H1 (cell line): ENCODE data around the gene SENP6. TPM values are rescaled to one million over a fixed set of nuclear protein-coding genes. Genes with fewer than 3 reads are reported as not detected.

Source experiments
- CTCF ChIA-PET: fragments of 300-600 bp; sonication (Branson Sonifier 250); formaldehyde crosslinking; loops from one replicate; lab custom pipeline; 2021; ENCODE audit not compliant: partially characterized antibody; lab: Charles Lee
- POLR2A ChIA-PET: fragments of 300-600 bp; sonication (Branson Sonifier 250); formaldehyde crosslinking; loops from one replicate; lab custom pipeline; 2021; ENCODE audit warnings: inconsistent platforms; ENCODE audit not compliant: partially characterized antibody; lab: Charles Lee
- DNase-seq, 2 experiments: peaks; one replicate each; pipeline versions ENCODE4 v3.0.0 to v3.0.0-alpha.2; 2010 to 2022; ENCODE audit warnings: low spot score in 2 of 2, low read depth in 1 of 2, mixed read lengths in 1 of 2
- FAIRE-seq: peaks from 2 replicates; lab custom pipeline; 2011; peaks lifted over from hg19 to GRCh38; lab: Jason Lieb, UNC
- H2AFZ ChIP-seq: 2 replicates; pipeline ENCODE4 v1.8.1; 2012; ENCODE audit warnings: low read length, inconsistent platforms
- H2AK5ac ChIP-seq: 2 replicates; pipeline ENCODE4 v1.6.1; 2013; ENCODE audit warnings: low read depth, low read length
- H2BK120ac ChIP-seq: replicated peaks from 2 replicates; pipeline ENCODE3; 2013; ENCODE audit warnings: low read depth, low read length, inconsistent platforms
- H2BK12ac ChIP-seq: 2 replicates; pipeline ENCODE4 v1.6.1; 2013; ENCODE audit warnings: low read depth, low read length
- H2BK15ac ChIP-seq: 2 replicates; pipeline ENCODE4 v1.6.1; 2013; ENCODE audit warnings: low read length
- H2BK20ac ChIP-seq: 2 replicates; pipeline ENCODE4 v1.6.1; 2013; ENCODE audit warnings: low read length
- H2BK5ac ChIP-seq: 2 replicates; pipeline ENCODE4 v1.6.1; 2013; ENCODE audit warnings: low read depth, low read length
- H3K14ac ChIP-seq: 2 replicates; pipeline ENCODE4 v1.6.1; 2013; ENCODE audit warnings: inconsistent platforms; ENCODE audit not compliant: insufficient read length
- H3K18ac ChIP-seq: 2 replicates; pipeline ENCODE4 v1.6.1; 2013; ENCODE audit warnings: low read length; ENCODE audit errors: extremely low read depth
- H3K23ac ChIP-seq: 2 replicates; pipeline ENCODE4 v1.6.1; 2013; ENCODE audit warnings: inconsistent platforms; ENCODE audit not compliant: insufficient read length
- H3K23me2 ChIP-seq: 2 replicates; pipeline ENCODE4 v1.6.1; 2013; ENCODE audit warnings: low read depth, low read length
- H3K27ac ChIP-seq: 2 replicates; pipeline ENCODE4 v1.6.1; 2011; ENCODE audit warnings: low read depth, low read length, inconsistent platforms
- H3K27me3 ChIP-seq, 4 experiments: replicated peaks in 1 of 4; 1 replicate in 1 of 4; 2 replicates in 3 of 4; pipeline versions ENCODE4 v1.6.1 to v1.8.1; 2011 to 2013; ENCODE audit warnings: low read length in 3 of 4, mild to moderate bottlenecking in 3 of 4, inconsistent platforms in 2 of 4, mixed read lengths in 2 of 4, moderate library complexity in 1 of 4; ENCODE audit not compliant: control insufficient read depth in 3 of 4, insufficient read depth in 3 of 4; ENCODE audit errors: extremely low read depth in 1 of 4
- H3K36me3 ChIP-seq, 4 experiments: 2 replicates each; pipeline versions ENCODE4 v1.6.1 to v1.8.1; 2011 to 2013; ENCODE audit warnings: mild to moderate bottlenecking in 4 of 4, low read length in 3 of 4, moderate library complexity in 2 of 4, control low read depth in 1 of 4, inconsistent platforms in 1 of 4; ENCODE audit not compliant: insufficient read depth in 4 of 4, control insufficient read depth in 2 of 4
- H3K4ac ChIP-seq: replicated peaks from 2 replicates; pipeline ENCODE3; 2013; ENCODE audit warnings: low read length, low read depth, mixed read lengths, inconsistent platforms; ENCODE audit not compliant: insufficient read length
- H3K4me1 ChIP-seq, 4 experiments: replicated peaks in 1 of 4; 1 replicate in 1 of 4; 2 replicates in 3 of 4; pipeline versions ENCODE4 v1.6.1 to v1.8.1; 2011 to 2013; ENCODE audit warnings: low read length in 3 of 4, inconsistent platforms in 2 of 4, mixed read lengths in 1 of 4; ENCODE audit not compliant: insufficient read depth in 4 of 4, control insufficient read depth in 3 of 4
- H3K4me2 ChIP-seq, 2 experiments: 2 replicates each; pipeline versions ENCODE4 v1.6.1 to v1.8.1; 2011 to 2013; ENCODE audit warnings: low read depth in 2 of 2, low read length in 2 of 2, control low read depth in 1 of 2, inconsistent platforms in 1 of 2, mild to moderate bottlenecking in 1 of 2; ENCODE audit not compliant: insufficient read depth in 1 of 2
- H3K4me3 ChIP-seq, 4 experiments: fragments of 200-600, 300-600 bp in 1 of 4; sonication (generic), shearing (Covaris generic), sonication (Bioruptor Twin) in 1 of 4; 2 replicates each; pipeline versions ENCODE4 v1.5.1 to v1.8.1; 2011 to 2016; ENCODE audit warnings: low read length in 4 of 4, low read depth in 3 of 4, control low read depth in 2 of 4, inconsistent platforms in 2 of 4, mild to moderate bottlenecking in 2 of 4, mixed read lengths in 1 of 4, moderate library complexity in 1 of 4; ENCODE audit not compliant: insufficient read depth in 2 of 4; ENCODE audit errors: extremely low read depth in 1 of 4
- H3K56ac ChIP-seq: replicated peaks from 2 replicates; pipeline ENCODE3; 2013; ENCODE audit warnings: low read depth, mild to moderate bottlenecking, mixed read lengths, low read length, inconsistent platforms; ENCODE audit not compliant: insufficient read length
- H3K79me1 ChIP-seq: 2 replicates; pipeline ENCODE4 v1.6.1; 2013; ENCODE audit warnings: low read depth, low read length, control low read depth
- H3K79me2 ChIP-seq, 2 experiments: 2 replicates each; pipeline versions ENCODE4 v1.6.1 to v1.8.1; 2012 to 2013; ENCODE audit warnings: low read length in 2 of 2, mild to moderate bottlenecking in 2 of 2, inconsistent platforms in 1 of 2; ENCODE audit not compliant: insufficient read depth in 2 of 2, control insufficient read depth in 1 of 2
- H3K9ac ChIP-seq, 4 experiments: replicated peaks in 1 of 4; 1 replicate in 1 of 4; 2 replicates in 3 of 4; pipeline versions ENCODE4 v1.6.1 to v1.8.1; 2011 to 2013; ENCODE audit warnings: low read depth in 3 of 4, low read length in 3 of 4, control low read depth in 2 of 4, mild to moderate bottlenecking in 2 of 4, moderate library complexity in 2 of 4, inconsistent platforms in 1 of 4; ENCODE audit errors: extremely low read depth in 1 of 4
- H3K9me3 ChIP-seq, 2 experiments: 2 replicates each; pipeline versions ENCODE4 v1.6.1 to v1.8.1; 2012 to 2013; ENCODE audit warnings: mild to moderate bottlenecking in 2 of 2, moderate library complexity in 2 of 2, control low read depth in 1 of 2, inconsistent platforms in 1 of 2, low read depth in 1 of 2, low read length in 1 of 2, mixed read lengths in 1 of 2; ENCODE audit not compliant: insufficient read depth in 2 of 2
- H4K20me1 ChIP-seq, 2 experiments: replicated peaks in 1 of 2; 2 replicates each; pipeline versions ENCODE3 to v1.8.1; 2011 to 2013; ENCODE audit warnings: inconsistent platforms in 2 of 2, low read length in 2 of 2, mild to moderate bottlenecking in 1 of 2; ENCODE audit not compliant: insufficient read depth in 2 of 2, control insufficient read depth in 1 of 2
- H4K5ac ChIP-seq: 2 replicates; pipeline ENCODE4 v1.6.1; 2013; ENCODE audit warnings: low read length, low read depth, mixed read lengths, inconsistent platforms; ENCODE audit not compliant: insufficient read length
- H4K8ac ChIP-seq: 2 replicates; pipeline ENCODE4 v1.8.0; 2013; ENCODE audit warnings: mild to moderate bottlenecking, moderate library complexity, low read length, inconsistent platforms; ENCODE audit not compliant: insufficient read depth; ENCODE audit errors: extremely low read depth
- H4K91ac ChIP-seq: replicated peaks from 2 replicates; pipeline ENCODE3; 2013; ENCODE audit warnings: low read length, mixed read lengths, inconsistent platforms; ENCODE audit not compliant: insufficient read length
- BACH1 ChIP-seq: IDR thresholded peaks from 2 replicates; pipeline ENCODE4 v1.6.1; 2012; ENCODE audit warnings: low read length, improper control_type of control experiment
- CREB1 ChIP-seq: IDR thresholded peaks from 2 replicates; pipeline ENCODE4 v1.6.1; 2012; ENCODE audit warnings: inconsistent platforms
- EGR1 ChIP-seq: IDR thresholded peaks from 2 replicates; pipeline ENCODE4 v1.6.1; 2011; ENCODE audit warnings: low read depth, low read length, borderline replicate concordance
- EP300 ChIP-seq, 2 experiments: IDR thresholded peaks; 1 replicate in 1 of 2; 2 replicates in 1 of 2; pipeline ENCODE4 v1.6.1; 2011 to 2012; ENCODE audit warnings: low read depth in 2 of 2, low read length in 2 of 2, mild to moderate bottlenecking in 2 of 2, borderline replicate concordance in 1 of 2, inconsistent platforms in 1 of 2, moderate library complexity in 1 of 2
- GTF2F1 ChIP-seq: IDR thresholded peaks from 2 replicates; pipeline ENCODE4 v1.6.1; 2012; ENCODE audit warnings: low read depth, low read length, improper control_type of control experiment, borderline replicate concordance
- HDAC2 ChIP-seq, 2 experiments: fragments of 300-600 bp in 1 of 2; sonication (generic) in 1 of 2; IDR thresholded peaks; 2 replicates each; pipeline ENCODE4 v1.6.1; 2011 to 2012; ENCODE audit warnings: low read depth in 2 of 2, low read length in 2 of 2, mild to moderate bottlenecking in 2 of 2, moderate library complexity in 2 of 2, borderline replicate concordance in 1 of 2, inconsistent platforms in 1 of 2
- RFX5 ChIP-seq: IDR thresholded peaks from 2 replicates; pipeline ENCODE4 v1.6.1; 2011; ENCODE audit warnings: low read depth, low read length, improper control_type of control experiment, borderline replicate concordance
- SRF ChIP-seq: IDR thresholded peaks from 2 replicates; pipeline ENCODE4 v1.6.1; 2011; ENCODE audit warnings: mild to moderate bottlenecking, low read depth, low read length, moderate library complexity
- TAF7 ChIP-seq: optimal IDR thresholded peaks from 2 replicates; pipeline ENCODE3; 2011; ENCODE audit warnings: low read depth, mild to moderate bottlenecking, inconsistent platforms, low read length, moderate library complexity, borderline replicate concordance
- WGBS, 2 experiments: shearing (Covaris generic) in 1 of 2; methylation state at CpG; one replicate each; pipeline versions ENCODE4 v1.1.6 to v1.1.7; 2013 to 2015; ENCODE audit warnings: low lambda C conversion rate in 2 of 2, mixed read lengths in 2 of 2, inconsistent platforms in 1 of 2, low coverage in 1 of 2, missing lambda C conversion rate in 1 of 2; ENCODE audit not compliant: insufficient replicate concordance in 2 of 2, insufficient coverage in 1 of 2, insufficient read length in 1 of 2; ENCODE audit errors: extremely low coverage in 1 of 2, missing lambda C conversion rate in 1 of 2; 5-methylcytosine and 5-hydroxymethylcytosine counted together
- polyA plus RNA-seq, 7 experiments: library from polyadenylated mRNA; depleted of rRNA in 3 of 7; stranded (reverse) in 5 of 7; unstranded in 2 of 7; fragments of >200 nt in 5 of 7; fragments of 200-250 nt in 2 of 7; gene quantifications; 1 replicate in 5 of 7; 2 replicates in 1 of 7; 4 replicates in 1 of 7; pipeline versions ENCODE4 v1.2.1 to v1.2.3, GENCODE V29; 2011 to 2013; ENCODE audit warnings: missing spikeins in 2 of 7, mixed read lengths in 2 of 7
- total RNA-seq: library from RNA; stranded (reverse); fragmentation: NEBNext Ultra II Directional; extraction: Animal tissue kit (Norgen Biotek cat#: 25700); gene quantifications from 2 replicates; pipeline ENCODE4 v1.2.1, GENCODE V29; 2021
- TF ChIP-seq, protein P1 (sequence below): IDR thresholded peaks from 2 replicates; pipeline ENCODE4 v1.6.1; 2011; ENCODE audit warnings: low read length, improper control_type of control experiment
- TF ChIP-seq, protein P2 (sequence below): IDR thresholded peaks from 2 replicates; pipeline ENCODE4 v1.6.1; 2012; ENCODE audit warnings: low read length, inconsistent platforms

The SENP6 gene
- total and polyA plus RNA-seq, 2 of the 8 experiments (the other 6 are each of a cell fraction or from before 2014, with no cell fraction given), result 13.8 to 103 TPM

DNA sequence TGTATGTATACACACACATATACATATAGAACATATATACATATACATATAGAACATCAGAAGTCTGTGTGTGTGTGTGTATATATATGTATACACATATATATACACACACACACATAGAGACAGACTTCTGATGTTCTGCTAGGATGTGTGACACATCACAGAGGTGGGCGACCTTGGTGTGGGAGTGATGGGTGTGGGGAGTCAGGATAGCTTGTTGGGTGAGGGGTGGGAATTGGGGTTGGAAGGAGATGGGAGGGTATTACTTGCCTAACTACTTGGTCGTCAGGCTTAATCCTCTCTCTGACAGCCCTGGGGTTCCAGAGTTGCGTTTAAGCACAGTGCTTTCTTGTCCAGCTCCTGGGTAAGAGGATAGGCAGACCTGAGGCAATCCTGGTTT, 155.6 kb downstream of the SENP6 start:
- no peak overlapping the region for H2BK15ac ChIP-seq
- H4K5ac ChIP-seq, result no peak overlapping the region
- no peak overlapping the region for H3K27ac ChIP-seq
- H3K79me1 ChIP-seq, result no peaks in the 10 kb centered on the region; the same call in 1 of the 2 replicates
- no peaks in the 10 kb centered on the region for H3K23me2 ChIP-seq
- no peak overlapping the region for H2BK120ac ChIP-seq
- POLR2A ChIA-PET, result interaction anchor here (1.1 kb wide), 1 partner anchor 8 kb away, joined by 4 read pairs; the partner anchor contains the start of gene MYO6
- no peak overlapping the region for H3K56ac ChIP-seq
- H3K36me3 ChIP-seq, result no peaks in the 10 kb centered on the region; a peak in 1 of 8 replicates
- H2AFZ ChIP-seq, result no peak overlapping the region
- H3K4me3 ChIP-seq, result no peak overlapping the region
- H3K27me3 ChIP-seq, result no peaks in the 10 kb centered on the region
- 0 out of 4 replicates have a peak, but pooled peaks cover 0 to 6% of the 10 kb centered on the region in 2 experiments for H3K79me2 ChIP-seq
- no peak overlapping the region for H4K91ac ChIP-seq
- WGBS, 2 experiments, result 90% methylated on average over 3 of the region's 3 CpGs; no CpG with 5 or more reads in 1 of the 2 experiments
- H3K18ac ChIP-seq, result no peak overlapping the region
- H3K4me2 ChIP-seq, result no peak overlapping the region
- H3K23ac ChIP-seq, result no peak overlapping the region
- H3K4me1 ChIP-seq, result no peaks in the 10 kb centered on the region
- no peak overlapping the region for H2BK12ac ChIP-seq
- CTCF ChIA-PET, result no interaction called here
- H3K9ac ChIP-seq, result no peak overlapping the region
- no peak for FAIRE-seq
- H3K9me3 ChIP-seq, result no peaks in the 10 kb centered on the region
- no peak overlapping the region for H2BK20ac ChIP-seq
- H3K14ac ChIP-seq, result no peak overlapping the region
- no peak overlapping the region for H2BK5ac ChIP-seq
- H4K8ac ChIP-seq, result no peak overlapping the region
- DNase-seq, result no peak
- H2AK5ac ChIP-seq, result no peak overlapping the region
- H4K20me1 ChIP-seq, result peaks cover 0 to 3% of the 10 kb centered on the region in 2 experiments
- no peak overlapping the region for H3K4ac ChIP-seq
- TF ChIP-seq CREB1 (no peak), HDAC2 (IDR thresholded peaks at IDR 0.05; ENCODE audit: borderline replicate concordance in 1 of 2, low read depth in 2 of 2, low read length in 2 of 2) (no peak), TAF7 (no peak), RFX5 (no peak), BACH1 (no peak), EGR1 (no peak), GTF2F1 (no peak), EP300 (IDR thresholded peaks at IDR 0.05; ENCODE audit: borderline replicate concordance in 1 of 2, low read depth in 2 of 2, low read length in 2 of 2) (no peak), SRF (no peak)
- TF ChIP-seq, protein P1, sequence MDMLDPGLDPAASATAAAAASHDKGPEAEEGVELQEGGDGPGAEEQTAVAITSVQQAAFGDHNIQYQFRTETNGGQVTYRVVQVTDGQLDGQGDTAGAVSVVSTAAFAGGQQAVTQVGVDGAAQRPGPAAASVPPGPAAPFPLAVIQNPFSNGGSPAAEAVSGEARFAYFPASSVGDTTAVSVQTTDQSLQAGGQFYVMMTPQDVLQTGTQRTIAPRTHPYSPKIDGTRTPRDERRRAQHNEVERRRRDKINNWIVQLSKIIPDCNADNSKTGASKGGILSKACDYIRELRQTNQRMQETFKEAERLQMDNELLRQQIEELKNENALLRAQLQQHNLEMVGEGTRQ, result no peak
- TF ChIP-seq, protein P2, sequence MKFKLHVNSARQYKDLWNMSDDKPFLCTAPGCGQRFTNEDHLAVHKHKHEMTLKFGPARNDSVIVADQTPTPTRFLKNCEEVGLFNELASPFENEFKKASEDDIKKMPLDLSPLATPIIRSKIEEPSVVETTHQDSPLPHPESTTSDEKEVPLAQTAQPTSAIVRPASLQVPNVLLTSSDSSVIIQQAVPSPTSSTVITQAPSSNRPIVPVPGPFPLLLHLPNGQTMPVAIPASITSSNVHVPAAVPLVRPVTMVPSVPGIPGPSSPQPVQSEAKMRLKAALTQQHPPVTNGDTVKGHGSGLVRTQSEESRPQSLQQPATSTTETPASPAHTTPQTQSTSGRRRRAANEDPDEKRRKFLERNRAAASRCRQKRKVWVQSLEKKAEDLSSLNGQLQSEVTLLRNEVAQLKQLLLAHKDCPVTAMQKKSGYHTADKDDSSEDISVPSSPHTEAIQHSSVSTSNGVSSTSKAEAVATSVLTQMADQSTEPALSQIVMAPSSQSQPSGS, result no peak
